Measurements from ENCODE around the gene TXNDC5. TPM values are rescaled to one million over a fixed set of nuclear protein-coding genes. Genes with fewer than 3 reads are reported as not detected.

Gene TXNDC5
- total and polyA plus RNA-seq, 4 donors, result 50.2 to 273 (median 160) TPM

- Histone ChIP-seq H3K9ac (ENCODE audit: low read depth in 1 of 2, low read length in 2 of 2) (no peak overlapping the region), H3K4me3 (ENCODE audit: low read depth in 1 of 3, low read length in 3 of 3) (no peak overlapping the region), H3K36me3 (ENCODE audit: control insufficient read depth in 4 of 4, insufficient read depth in 3 of 4, low read depth in 1 of 4, low read length in 3 of 4) (no peaks in the 10 kb centered on the region), H3K27ac (ENCODE audit: low read depth in 1 of 2, low read length in 2 of 2) (no peak overlapping the region), H3K9me3 (ENCODE audit: control insufficient read depth in 4 of 4, low read length in 3 of 4) (no peaks in the 10 kb centered on the region), H3K4me1 (ENCODE audit: control insufficient read depth in 4 of 4, insufficient read depth in 4 of 4, low read length in 3 of 4) (no peaks in the 10 kb centered on the region), H3K27me3 (ENCODE audit: control insufficient read depth in 4 of 4, insufficient read depth in 4 of 4, low read length in 3 of 4) (peaks cover 0 to 3% (median 0%) of the 10 kb centered on the region in 4 donors)
- DNase-seq (ENCODE audit: low spot score), result no peak
- WGBS, result 90% methylated on average over 4 of the region's 4 CpGs
- TF ChIP-seq EGR1 (IDR thresholded peaks at IDR 0.05; ENCODE audit: low read depth in 2 of 2), result no peak
- TF ChIP-seq HNF4A (conservative IDR thresholded peaks at IDR 0.05), result peak in 1 of 2 donors; percentile 75
Measured at GRCh38 chr6:7836371-7837026, 74.1 kb downstream of the TXNDC5 start.

- DNase-seq (ENCODE audit: low spot score), result no peak
- Histone ChIP-seq H3K9me3 (ENCODE audit: control insufficient read depth in 4 of 4, low read length in 3 of 4) (no peaks in the 10 kb centered on the region), H3K4me1 (ENCODE audit: control insufficient read depth in 4 of 4, insufficient read depth in 4 of 4, low read length in 3 of 4) (no peaks in the 10 kb centered on the region), H3K27me3 (ENCODE audit: control insufficient read depth in 4 of 4, insufficient read depth in 4 of 4, low read length in 3 of 4) (peaks cover 0 to 6% (median 0%) of the 10 kb centered on the region in 4 donors), H3K9ac (ENCODE audit: low read depth in 1 of 2, low read length in 2 of 2) (no peak overlapping the region), H3K27ac (ENCODE audit: low read depth in 1 of 2, low read length in 2 of 2) (no peak overlapping the region), H3K36me3 (ENCODE audit: control insufficient read depth in 4 of 4, insufficient read depth in 3 of 4, low read depth in 1 of 4, low read length in 3 of 4) (no peaks in the 10 kb centered on the region), H3K4me3 (ENCODE audit: low read depth in 1 of 3, low read length in 3 of 3) (no peak overlapping the region)
- WGBS, result 45% methylated on average over 4 of the region's 4 CpGs
- no peak for TF ChIP-seq HNF4G (IDR thresholded peaks at IDR 0.05)
- TF ChIP-seq HNF4A (conservative IDR thresholded peaks at IDR 0.05), result no peak
- TF ChIP-seq NR2F2 (IDR thresholded peaks at IDR 0.05), result no peak
- TF ChIP-seq RAD21 (IDR thresholded peaks at IDR 0.05), result no peak
- no peak for TF ChIP-seq MAX (IDR thresholded peaks at IDR 0.05)
- TF ChIP-seq REST (IDR thresholded peaks at IDR 0.05), result no peak
- TF ChIP-seq FOXA1 (IDR thresholded peaks at IDR 0.05), result no peak
- no peak for TF ChIP-seq YY1 (IDR thresholded peaks at IDR 0.05)
- no peak for TF ChIP-seq TAF1 (conservative IDR thresholded peaks at IDR 0.05)
- TF ChIP-seq GABPA (IDR thresholded peaks at IDR 0.05 in 1 of 2, conservative IDR thresholded peaks at IDR 0.05 in 1 of 2), result no peak
- no peak for TF ChIP-seq JUND (IDR thresholded peaks at IDR 0.05)
- no peak for TF ChIP-seq ZBTB33 (IDR thresholded peaks at IDR 0.05)
- no peak for TF ChIP-seq SP1 (IDR thresholded peaks at IDR 0.05)
- TF ChIP-seq ATF3 (IDR thresholded peaks at IDR 0.05), result no peak
- no peak for TF ChIP-seq CTCF (IDR thresholded peaks at IDR 0.05; ENCODE audit: low read depth, low read length, missing input control)
- TF ChIP-seq RXRA (IDR thresholded peaks at IDR 0.05), result no peak
- no peak for TF ChIP-seq EGR1 (IDR thresholded peaks at IDR 0.05; ENCODE audit: low read depth in 2 of 2)
- no peak for TF ChIP-seq FOXA2 (IDR thresholded peaks at IDR 0.05)
Measured at GRCh38 chr6:7833751-7834070, 76.9 kb downstream of the TXNDC5 start.

Data from liver (tissue), 9 donors.